ENCODE measurements around the gene ANKRD28.
"Not testable (repeated sequence)": the region's sequence is repeated elsewhere in the genome, so short reads cannot be mapped to it uniquely, and the experiment has no call there.

Gene ANKRD28

GRCh38 chr3:15797642-15798303, at the start of gene ANKRD28:
Gene ANKRD28, minus strand, starts transcription at chr3:15797979. Its CDS starts 1,458 bp downstream, at chr3:15796521.
- DNase-seq (ENCODE audit: low read depth): no peak

GRCh38 chr3:15847239-15847638, 49.5 kb upstream of the ANKRD28 start:
- no peak for DNase-seq (ENCODE audit: low read depth)

GRCh38 chr3:15846606-15847005, 48.8 kb upstream of the ANKRD28 start:
- no peak for DNase-seq (ENCODE audit: low read depth)

- DNase-seq (ENCODE audit: low read depth): no peak
Measured at GRCh38 chr3:15845475-15845874, 47.7 kb upstream of the ANKRD28 start.

GRCh38 chr3:15844889-15845288, 47.1 kb upstream of the ANKRD28 start:
- DNase-seq (ENCODE audit: low read depth): no peak

GRCh38 chr3:15841091-15841973, 43.6 kb upstream of the ANKRD28 start:
- not testable (repeated sequence) for DNase-seq (ENCODE audit: low read depth)

GRCh38 chr3:15839568-15839967, 41.8 kb upstream of the ANKRD28 start:
- no peak for DNase-seq (ENCODE audit: low read depth)

GRCh38 chr3:15831927-15832326, 34.1 kb upstream of the ANKRD28 start:
- DNase-seq (ENCODE audit: low read depth): no peak

- DNase-seq (ENCODE audit: low read depth): no peak
Measured at GRCh38 chr3:15825016-15825415, 27.2 kb upstream of the ANKRD28 start.

- DNase-seq (ENCODE audit: low read depth): no peak
Measured at GRCh38 chr3:15823092-15823491, 25.3 kb upstream of the ANKRD28 start.

GRCh38 chr3:15822281-15822680, 24.5 kb upstream of the ANKRD28 start:
- no peak for DNase-seq (ENCODE audit: low read depth)

GRCh38 chr3:15820911-15821310, 23.1 kb upstream of the ANKRD28 start:
- DNase-seq (ENCODE audit: low read depth): no peak

- DNase-seq (ENCODE audit: low read depth): no peak
Measured at GRCh38 chr3:15819576-15819975, 21.8 kb upstream of the ANKRD28 start.

- DNase-seq (ENCODE audit: low read depth): no peak
Measured at GRCh38 chr3:15819043-15819442, 21.3 kb upstream of the ANKRD28 start.

- no peak for DNase-seq (ENCODE audit: low read depth)
Measured at GRCh38 chr3:15815696-15816095, 17.9 kb upstream of the ANKRD28 start.

- DNase-seq (ENCODE audit: low read depth): not testable (repeated sequence)
Measured at GRCh38 chr3:15813079-15813478, 15.3 kb upstream of the ANKRD28 start.

- no peak for DNase-seq (ENCODE audit: low read depth)
Measured at GRCh38 chr3:15812183-15812582, 14.4 kb upstream of the ANKRD28 start.

- DNase-seq (ENCODE audit: low read depth): no peak
Measured at GRCh38 chr3:15810702-15811101, 12.9 kb upstream of the ANKRD28 start.

GRCh38 chr3:15809313-15809712, 11.5 kb upstream of the ANKRD28 start:
- DNase-seq (ENCODE audit: low read depth): no peak

GRCh38 chr3:15808679-15809310, 11.0 kb upstream of the ANKRD28 start:
- no peak for DNase-seq (ENCODE audit: low read depth)

GRCh38 chr3:15805756-15806266, 8.0 kb upstream of the ANKRD28 start:
- DNase-seq (ENCODE audit: low read depth): no peak

GRCh38 chr3:15804553-15805095, 6.8 kb upstream of the ANKRD28 start:
- no peak for DNase-seq (ENCODE audit: low read depth)

All from stimulated activated CD8-positive, alpha-beta memory T cell treated with anti-CD3 and anti-CD28 coated beads, Interleukin-15, amount 100 ng/mL, for 24 hours (primary cell).